Measurements from ENCODE around the gene FTH1. TPM values are rescaled to one million over a fixed set of nuclear protein-coding genes. Genes with fewer than 3 reads are reported as not detected.
"Not testable (repeated sequence)": the region's sequence is repeated elsewhere in the genome, so short reads cannot be mapped to it uniquely, and the experiment has no call there.

Gene FTH1
- total RNA-seq, 1 experiment from 2014 or later, result 6,804 TPM

- Histone ChIP-seq H3K9me2 (ENCODE audit: insufficient read depth) (no peaks in the 10 kb centered on the region), H4K20me1 (ENCODE audit: insufficient read depth) (no peaks in the 10 kb centered on the region), H3K4me1 (replicated peaks; ENCODE audit: insufficient read depth) (peaks cover 32% of the 10 kb centered on the region), H3K4me3 (no peak overlapping the region; the same call in 1 of the 2 replicates), H3K27me3 (ENCODE audit: insufficient read depth, low read depth) (no peaks in the 10 kb centered on the region), H3K79me2 (ENCODE audit: low read depth) (no peaks in the 10 kb centered on the region), H3K9me3 (ENCODE audit: insufficient read depth, low read depth) (no peaks in the 10 kb centered on the region), H2AFZ (no peak overlapping the region), H3K36me3 (ENCODE audit: low read depth) (no peaks in the 10 kb centered on the region), H3K27ac (no peak overlapping the region), H3K4me2 (peak overlapping the region; percentile 44), H3F3A (ENCODE audit: insufficient read depth, low read depth) (peaks cover 31% of the 10 kb centered on the region)
- ChIA-PET CTCF (interaction anchor here (1.1 kb wide), 1 partner anchor 127 kb away, joined by 3 read pairs; no protein-coding TSS in a partner anchor), POLR2A (ENCODE audit: unreplicated experiment) (interaction anchor here (0.5 to 1.1 kb wide), 3 partner anchors 14 to 98 kb away, joined by 3 to 4 read pairs (median 3); partner anchors contain the start of gene FTH1)
- intact Hi-C loops (cut with micrococcal nuclease; ENCODE audit: unreplicated experiment), result no loop called here
- no TSS peak for BruUV-seq (replicated peaks)
- DNase-seq, result no peak
- TF ChIP-seq CTCF (conservative IDR thresholded peaks at IDR 0.05) (no peak; the same call in 1 of the 2 replicates), EZH2 (IDR thresholded peaks at IDR 0.05; ENCODE audit: low read depth) (no peak)
These were observed 13.2 kb downstream of the FTH1 start for GRCh38 chr11:61954106-61954850.

- intact Hi-C loops (cut with micrococcal nuclease; ENCODE audit: unreplicated experiment); H3K4me3 ChIP-seq; H3K36me3 ChIP-seq (ENCODE audit: low read depth); H3K27me3 ChIP-seq (ENCODE audit: insufficient read depth, low read depth); POLR2A ChIA-PET (ENCODE audit: unreplicated experiment); CTCF ChIA-PET; H3K4me2 ChIP-seq; H2AFZ ChIP-seq; H3K9me2 ChIP-seq (ENCODE audit: insufficient read depth); DNase-seq; H3K9me3 ChIP-seq (ENCODE audit: insufficient read depth, low read depth); H4K20me1 ChIP-seq (ENCODE audit: insufficient read depth); H3K79me2 ChIP-seq (ENCODE audit: low read depth); BruUV-seq (replicated peaks); H3K27ac ChIP-seq: not testable (repeated sequence)
- peaks cover 32% of the 10 kb centered on the region for H3K4me1 ChIP-seq (replicated peaks; ENCODE audit: insufficient read depth)
- H3F3A ChIP-seq (ENCODE audit: insufficient read depth, low read depth), result peaks cover 28% of the 10 kb centered on the region
These were observed 13.8 kb downstream of the FTH1 start for GRCh38 chr11:61953632-61954031.

GRCh38 chr11:61952882-61953281 is 14.6 kb downstream of the FTH1 start:
- intact Hi-C loops (cut with micrococcal nuclease; ENCODE audit: unreplicated experiment), result no loop called here
- peaks cover 31% of the 10 kb centered on the region for H3K4me1 ChIP-seq (replicated peaks; ENCODE audit: insufficient read depth)
- no peak overlapping the region for H3K4me3 ChIP-seq
- no TSS peak for BruUV-seq (replicated peaks)
- no peak for DNase-seq
- H3K9me2 ChIP-seq (ENCODE audit: insufficient read depth), result no peaks in the 10 kb centered on the region
- no peak overlapping the region for H3K27ac ChIP-seq
- no peak overlapping the region for H3K4me2 ChIP-seq
- peaks cover 22% of the 10 kb centered on the region for H3F3A ChIP-seq (ENCODE audit: insufficient read depth, low read depth)
- no peaks in the 10 kb centered on the region for H3K79me2 ChIP-seq (ENCODE audit: low read depth)
- no peak overlapping the region for H2AFZ ChIP-seq
- H4K20me1 ChIP-seq (ENCODE audit: insufficient read depth), result no peaks in the 10 kb centered on the region
- POLR2A ChIA-PET (ENCODE audit: unreplicated experiment), result no interaction called here
- no peaks in the 10 kb centered on the region for H3K36me3 ChIP-seq (ENCODE audit: low read depth)
- H3K9me3 ChIP-seq (ENCODE audit: insufficient read depth, low read depth), result no peaks in the 10 kb centered on the region
- no peak for TF ChIP-seq CTCF (conservative IDR thresholded peaks at IDR 0.05)
- CTCF ChIA-PET, result interaction anchor here (1.0 kb wide), 1 partner anchor 55 kb away, joined by 3 read pairs; no protein-coding TSS in a partner anchor
- no peaks in the 10 kb centered on the region for H3K27me3 ChIP-seq (ENCODE audit: insufficient read depth, low read depth)

All from PC-9 (cell line).